NCI-H128 (cell line): ENCODE measurements around the gene CA4.
"Not testable (repeated sequence)": the region's sequence is repeated elsewhere in the genome, so short reads cannot be mapped to it uniquely, and the experiment has no call there.

Experiments
- DNase-seq: peaks from one replicate; lab custom pipeline; 2025; ENCODE audit not compliant: unreplicated experiment; lab: John Stamatoyannopoulos, UW

The CA4 gene

GRCh38 chr17:60149691-60150582 is at the start of gene CA4:
Gene CA4, plus strand, starts transcription at chr17:60149973. Its CDS starts 62 bp downstream, at chr17:60150035.
- DNase-seq = no peak

GRCh38 chr17:60100577-60100976 is 49.2 kb upstream of the CA4 start:
- DNase-seq = not testable (repeated sequence)

GRCh38 chr17:60102015-60102631 is 47.6 kb upstream of the CA4 start:
- DNase-seq = not testable (repeated sequence)

- no peak for DNase-seq
These were observed 47.1 kb upstream of the CA4 start for GRCh38 chr17:60102632-60103096.

DNA sequence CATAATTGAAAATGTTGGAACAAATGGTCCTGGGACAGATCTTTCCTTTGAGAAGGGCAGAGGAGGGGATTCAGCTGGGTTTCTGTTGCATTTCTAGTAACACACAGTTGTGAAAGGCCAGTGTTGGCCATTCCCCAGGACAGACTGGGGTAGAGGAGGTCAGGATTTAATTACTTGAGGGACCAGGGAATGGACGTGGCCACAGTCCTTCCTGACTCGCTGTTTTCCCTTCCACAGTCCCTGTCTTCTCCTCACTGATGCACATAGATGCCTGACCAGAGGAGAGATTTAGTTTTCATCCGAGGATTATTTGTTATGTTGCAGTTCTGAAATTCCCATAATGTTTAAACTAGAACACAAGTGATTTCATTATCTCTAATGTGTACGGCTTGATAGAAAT is 45.8 kb upstream of the CA4 start:
- DNase-seq = no peak

DNA sequence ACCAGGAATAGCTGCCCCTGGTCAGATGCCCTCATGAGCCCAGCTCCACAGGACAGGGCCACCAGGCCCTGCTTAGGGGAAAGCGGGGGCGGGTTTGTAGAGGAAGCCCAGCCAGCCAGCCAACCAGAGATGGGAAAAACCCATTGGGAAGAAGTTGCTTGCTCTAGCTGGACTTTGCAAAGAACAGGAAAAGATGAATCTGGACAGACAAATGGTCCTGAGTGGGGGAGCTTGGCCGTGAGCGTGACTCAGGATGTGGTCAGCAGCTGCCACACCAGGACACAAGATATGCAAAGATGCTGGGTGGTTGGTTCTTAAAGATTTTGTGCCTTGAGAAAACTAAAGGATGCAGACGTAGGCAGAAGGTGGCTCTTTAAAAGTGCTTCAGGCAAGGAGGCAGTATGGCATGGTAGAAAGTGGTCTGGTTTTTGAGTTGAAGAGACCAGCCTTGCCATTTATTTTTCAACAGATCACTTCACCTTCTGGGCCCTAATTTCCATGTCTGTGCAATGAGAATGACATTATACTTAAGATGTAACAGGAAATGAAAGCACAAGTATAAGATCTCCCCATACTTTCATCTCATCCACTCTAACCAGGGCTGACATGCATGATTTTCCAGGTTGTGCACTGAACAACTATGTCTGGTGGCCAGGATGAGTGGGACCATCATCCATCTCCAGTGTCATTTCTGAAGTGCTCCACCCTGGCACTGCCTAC is 43.3 kb upstream of the CA4 start:
- no peak for DNase-seq

DNA sequence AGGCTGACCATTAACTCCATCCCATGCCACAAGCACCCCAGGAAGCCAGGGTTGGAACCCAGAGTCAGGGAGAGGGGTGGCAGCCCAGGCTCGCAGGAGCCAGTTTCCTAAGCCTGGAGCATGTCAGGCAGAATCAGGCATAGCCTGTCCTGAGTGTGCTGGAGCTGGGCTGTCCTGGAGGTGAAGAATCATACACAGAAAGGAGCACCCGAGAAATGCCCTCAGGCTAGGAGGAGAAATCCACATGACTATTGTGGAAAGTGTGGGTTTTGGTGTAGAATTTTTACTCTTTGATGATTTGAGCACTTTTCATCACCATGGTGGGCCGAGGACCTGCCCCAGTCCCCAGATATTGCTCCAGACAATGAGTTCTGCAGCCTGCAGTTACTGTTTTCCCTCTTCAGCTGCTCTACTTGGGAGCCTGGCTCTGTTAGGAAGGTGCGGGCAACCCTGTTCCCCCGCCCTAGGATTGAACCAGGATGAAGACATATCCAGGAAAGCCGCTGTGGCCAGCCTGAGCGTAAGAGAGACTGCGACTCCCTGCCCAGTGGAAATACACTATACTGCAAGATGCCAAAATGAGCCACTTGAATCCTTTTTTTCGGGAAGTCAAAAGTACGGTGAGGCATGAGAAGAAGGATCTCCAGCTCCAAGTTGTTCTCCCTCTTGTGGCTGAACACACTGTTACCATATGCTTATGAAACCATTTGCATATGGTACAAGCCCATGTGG is 42.1 kb upstream of the CA4 start:
- DNase-seq = no peak

GRCh38 chr17:60108309-60108708 is 41.5 kb upstream of the CA4 start:
- DNase-seq = not testable (repeated sequence)

DNA sequence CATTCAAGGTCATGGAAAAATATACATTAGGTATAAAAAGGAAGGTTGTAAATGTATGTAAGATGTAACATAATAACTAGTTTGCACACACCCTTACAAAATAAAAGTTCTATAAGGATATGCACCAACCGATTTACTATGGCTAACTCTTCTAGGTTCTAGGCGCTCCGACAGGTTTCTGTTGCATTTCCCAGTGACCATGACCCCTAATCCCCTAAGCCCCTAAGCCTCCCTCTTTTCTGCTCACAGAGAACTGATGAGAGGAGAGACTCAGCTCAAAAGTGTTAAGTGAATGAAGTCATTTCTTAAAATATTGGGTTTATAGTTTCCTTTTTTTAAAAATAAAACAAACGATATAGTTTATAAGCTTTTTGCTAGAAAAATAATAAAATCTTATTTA is 41.1 kb upstream of the CA4 start:
- no peak for DNase-seq

- DNase-seq = no peak
These were observed 40.6 kb upstream of the CA4 start for GRCh38 chr17:60109161-60109560.

- no peak for DNase-seq
These were observed 39.2 kb upstream of the CA4 start for GRCh38 chr17:60110586-60110985.

DNA sequence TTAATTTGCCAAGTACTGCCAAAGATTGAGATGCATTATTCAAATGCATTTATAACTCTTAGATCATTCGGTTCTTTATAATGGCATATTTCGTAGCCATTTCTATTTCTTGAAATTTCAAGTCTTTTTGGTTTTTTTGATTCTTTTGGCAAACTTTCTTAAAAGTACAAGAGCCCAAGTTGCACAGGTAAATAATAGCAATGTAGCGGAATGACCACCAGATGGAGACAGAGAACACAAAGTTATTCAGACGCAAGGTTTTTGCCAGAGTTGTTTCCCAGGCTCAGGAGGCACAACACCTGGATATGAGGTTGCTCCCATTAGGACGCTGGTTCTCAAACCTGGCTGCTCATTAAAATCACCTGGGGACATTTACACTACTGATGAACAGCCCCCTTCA is 38.1 kb upstream of the CA4 start:
- DNase-seq = not testable (repeated sequence)

GRCh38 chr17:60115364-60115763 is 34.4 kb upstream of the CA4 start:
- DNase-seq = not testable (repeated sequence)

DNA sequence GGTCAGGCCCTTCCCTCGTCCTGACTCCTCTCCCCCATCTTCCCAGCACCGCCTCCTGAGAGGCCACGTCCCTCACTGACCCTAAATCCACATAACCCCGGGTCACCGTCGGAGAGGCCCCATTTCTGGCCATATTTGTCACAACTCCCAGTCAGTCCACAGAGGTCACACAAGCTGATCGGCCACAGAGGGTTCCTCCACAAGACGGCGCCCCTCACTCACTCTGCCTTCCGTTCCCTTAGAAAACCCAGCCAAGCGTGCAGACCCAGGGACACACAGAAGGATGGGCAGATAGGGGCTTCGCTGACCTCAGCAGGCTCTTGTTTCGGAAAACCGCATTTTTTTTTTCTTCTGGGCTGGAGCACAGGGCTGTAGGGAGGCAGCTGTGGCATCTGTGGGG is 33.6 kb upstream of the CA4 start:
- not testable (repeated sequence) for DNase-seq

DNA sequence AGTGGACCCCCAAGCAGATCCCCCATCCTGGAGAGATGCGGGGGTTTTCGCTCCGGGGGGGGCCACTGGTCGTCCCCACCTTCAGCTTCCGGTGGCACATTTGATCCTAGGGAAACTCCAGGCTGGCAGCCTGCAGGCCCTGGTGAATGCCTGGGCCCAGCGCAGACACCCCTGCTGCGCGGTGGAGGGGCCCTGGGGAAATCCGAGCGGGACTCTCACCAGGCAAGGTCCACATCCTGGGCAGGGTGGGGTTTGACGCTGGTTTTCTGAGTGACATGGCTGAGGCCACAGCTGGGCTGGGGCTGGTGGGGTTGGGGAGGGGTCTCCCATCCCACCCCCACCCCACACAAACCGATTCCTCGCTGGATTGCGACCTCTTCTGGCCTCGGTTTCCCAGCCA is 30.6 kb upstream of the CA4 start:
- not testable (repeated sequence) for DNase-seq

DNA sequence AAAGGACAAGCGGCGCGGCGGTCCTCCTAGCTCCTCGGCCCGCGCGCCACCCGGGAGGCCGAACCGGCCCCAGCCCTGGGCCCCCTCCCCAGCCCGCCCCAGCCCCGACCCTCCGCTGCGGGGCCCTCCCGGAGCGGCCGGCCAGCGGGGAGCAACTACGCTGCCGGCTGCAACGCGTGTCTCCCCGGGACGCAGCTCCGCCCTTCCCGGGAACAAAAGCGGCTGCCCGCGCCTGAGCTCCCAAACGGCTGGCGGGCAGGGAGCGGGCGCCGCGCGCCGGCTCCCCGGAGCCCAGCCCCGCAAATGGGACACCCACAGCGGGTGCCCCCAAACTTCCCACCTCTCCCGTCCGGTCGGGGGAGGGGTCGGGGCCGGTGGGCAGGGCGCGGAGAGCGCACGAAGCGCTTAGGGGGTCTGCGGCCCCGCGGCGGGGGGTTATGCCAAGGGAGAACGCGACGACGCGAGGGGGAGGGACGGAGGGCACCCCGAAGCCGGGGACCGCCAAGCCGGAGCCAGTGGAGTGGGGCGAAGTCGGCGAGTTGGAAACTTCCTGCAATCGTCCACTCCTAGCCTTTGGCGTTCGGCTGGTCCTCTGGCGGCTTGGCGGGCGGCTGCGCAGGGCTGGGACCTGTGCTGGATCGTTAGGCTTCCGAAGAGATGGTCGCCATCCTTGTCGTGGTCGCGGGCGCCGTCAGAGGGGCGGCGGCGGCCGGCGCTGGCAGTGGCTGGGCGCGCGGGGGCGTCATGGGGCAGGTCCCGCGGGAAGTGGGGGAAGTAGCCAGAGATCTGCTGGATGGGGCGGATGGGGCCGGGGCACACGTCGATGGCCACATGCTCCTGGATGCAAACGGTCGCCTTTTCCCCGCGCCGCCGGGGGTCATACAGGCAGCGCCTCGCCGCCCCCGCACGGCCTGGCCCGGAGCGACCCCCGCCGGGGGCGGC is 29.7 kb upstream of the CA4 start:
- not testable (repeated sequence) for DNase-seq

- DNase-seq = no peak
These were observed 22.4 kb upstream of the CA4 start for GRCh38 chr17:60127068-60128064.

DNA sequence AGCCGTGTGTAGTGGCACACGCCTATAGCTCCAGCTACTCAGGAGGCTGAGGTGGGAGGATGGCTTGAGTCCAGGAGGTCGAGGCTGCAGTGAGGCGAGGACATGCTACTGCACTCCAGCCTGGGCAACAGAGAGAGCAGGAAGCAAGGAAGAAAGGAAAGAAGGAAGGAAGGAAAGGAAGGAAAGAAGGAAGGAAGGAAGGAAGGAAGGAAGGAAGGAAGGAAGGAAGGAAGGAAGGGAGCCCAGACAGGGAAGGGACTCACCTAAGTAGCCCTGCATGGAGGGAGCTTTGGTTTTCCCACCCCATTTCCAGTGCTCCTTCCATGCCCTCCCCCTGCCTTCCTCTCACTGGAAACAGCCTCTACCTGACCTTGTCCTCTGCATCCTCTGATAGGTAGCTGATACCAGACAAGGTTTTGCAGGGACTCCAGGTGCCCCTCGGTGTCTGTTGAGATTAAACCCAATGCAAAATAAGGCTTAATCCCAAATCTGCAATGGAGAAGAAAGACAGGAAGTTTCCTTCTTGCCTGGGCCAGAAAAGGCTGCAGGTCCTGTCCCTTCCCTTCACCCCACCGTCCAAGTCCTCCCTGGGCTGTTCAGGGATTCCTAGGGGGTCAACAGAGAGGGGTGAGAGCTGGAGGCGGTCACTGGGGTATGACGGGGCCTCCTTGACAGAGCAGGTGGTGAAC is 21.5 kb upstream of the CA4 start:
- no peak for DNase-seq
